ENCODE results near the gene SUMO2. TPM values are rescaled to one million over a fixed set of nuclear protein-coding genes. Genes with fewer than 3 reads are reported as not detected.

SUMO2 gene
- total RNA-seq, 4 donors from 2014 or later, result 38.1 to 62.9 (median 59.8) TPM

DNA sequence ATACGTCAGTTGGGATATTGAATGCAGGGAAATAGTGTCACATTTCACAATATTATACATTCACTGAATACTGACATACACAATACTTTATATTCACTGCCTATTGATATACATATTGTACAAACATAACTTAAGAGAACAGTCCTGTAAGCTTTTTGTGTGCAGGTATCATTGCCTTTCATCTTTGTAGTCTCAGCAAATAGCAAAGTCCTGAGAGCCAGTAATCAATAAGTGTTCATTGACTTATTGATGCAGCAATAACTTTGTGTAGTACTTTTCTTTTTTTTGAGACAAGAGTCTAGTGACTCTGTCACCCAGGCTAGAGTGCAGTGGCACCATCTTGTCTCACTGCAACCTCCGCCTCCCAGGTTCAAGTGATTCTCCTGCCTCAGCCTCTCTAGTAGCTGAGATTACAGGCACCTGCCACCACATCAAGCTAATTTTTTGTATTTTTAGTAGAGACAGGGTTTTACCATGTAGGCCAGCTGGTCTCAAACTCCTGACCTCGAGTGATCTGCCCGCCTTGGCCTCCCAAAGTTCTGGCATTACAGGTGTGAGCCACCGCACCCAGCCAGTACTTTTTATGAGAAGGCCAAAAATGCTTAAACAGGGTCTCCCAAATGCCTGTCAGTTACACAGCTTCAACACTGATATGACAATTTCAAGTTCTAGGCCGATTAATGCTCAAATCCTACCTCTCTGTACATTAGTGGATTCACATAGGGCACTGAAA lies 17.3 kb upstream of the SUMO2 start:
- no peaks in the 10 kb centered on the region for H3K27me3 ChIP-seq
- TF ChIP-seq EP300 (IDR thresholded peaks at IDR 0.05) (no peak), POLR2A (IDR thresholded peaks at IDR 0.05) (no peak)
- TF ChIP-seq, protein P1, sequence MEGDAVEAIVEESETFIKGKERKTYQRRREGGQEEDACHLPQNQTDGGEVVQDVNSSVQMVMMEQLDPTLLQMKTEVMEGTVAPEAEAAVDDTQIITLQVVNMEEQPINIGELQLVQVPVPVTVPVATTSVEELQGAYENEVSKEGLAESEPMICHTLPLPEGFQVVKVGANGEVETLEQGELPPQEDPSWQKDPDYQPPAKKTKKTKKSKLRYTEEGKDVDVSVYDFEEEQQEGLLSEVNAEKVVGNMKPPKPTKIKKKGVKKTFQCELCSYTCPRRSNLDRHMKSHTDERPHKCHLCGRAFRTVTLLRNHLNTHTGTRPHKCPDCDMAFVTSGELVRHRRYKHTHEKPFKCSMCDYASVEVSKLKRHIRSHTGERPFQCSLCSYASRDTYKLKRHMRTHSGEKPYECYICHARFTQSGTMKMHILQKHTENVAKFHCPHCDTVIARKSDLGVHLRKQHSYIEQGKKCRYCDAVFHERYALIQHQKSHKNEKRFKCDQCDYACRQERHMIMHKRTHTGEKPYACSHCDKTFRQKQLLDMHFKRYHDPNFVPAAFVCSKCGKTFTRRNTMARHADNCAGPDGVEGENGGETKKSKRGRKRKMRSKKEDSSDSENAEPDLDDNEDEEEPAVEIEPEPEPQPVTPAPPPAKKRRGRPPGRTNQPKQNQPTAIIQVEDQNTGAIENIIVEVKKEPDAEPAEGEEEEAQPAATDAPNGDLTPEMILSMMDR (IDR thresholded peaks at IDR 0.05), result no peak
- no peak for DNase-seq (ENCODE audit: low spot score in 2 of 2)
- 86 to 95% methylated on average over 6 of the region's 6 CpGs for WGBS, 2 donors
- H3K27ac ChIP-seq, result no peak overlapping the region
- peaks cover 0 to 14% (median 7%) of the 10 kb centered on the region in 4 donors for H3K4me1 ChIP-seq
- no peaks in the 10 kb centered on the region for H3K36me3 ChIP-seq
- no peaks in the 10 kb centered on the region for H3K9me3 ChIP-seq
- no peak overlapping the region for H3K4me3 ChIP-seq

DNA sequence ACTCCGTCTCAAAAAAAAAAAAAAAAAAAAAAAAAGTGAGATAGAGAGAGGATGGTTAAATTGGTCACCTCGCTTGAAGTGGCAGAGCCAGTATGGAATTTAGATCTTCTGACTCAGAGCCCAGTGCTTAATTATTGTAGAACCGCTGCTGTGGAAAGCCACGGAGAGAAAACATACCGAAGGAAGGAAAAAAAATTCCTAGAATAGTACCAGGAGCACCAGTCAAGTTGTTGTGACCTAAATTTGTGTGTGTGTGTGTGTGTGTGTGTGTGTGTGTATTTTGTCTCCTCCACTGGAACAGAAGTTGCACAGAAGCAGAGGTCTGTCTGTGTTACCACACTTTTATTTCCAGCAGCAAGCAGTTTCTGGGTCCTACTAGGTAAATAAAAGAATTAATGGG lies 12.1 kb upstream of the SUMO2 start:
- DNase-seq (ENCODE audit: low spot score in 2 of 2), result no peak
- Histone ChIP-seq H3K9me3 (no peaks in the 10 kb centered on the region), H3K27me3 (no peaks in the 10 kb centered on the region), H3K4me3 (no peak overlapping the region), H3K4me1 (no peaks in the 10 kb centered on the region), H3K27ac (no peak overlapping the region), H3K36me3 (no peaks in the 10 kb centered on the region)
- TF ChIP-seq, protein P1 (IDR thresholded peaks at IDR 0.05), result no peak
- TF ChIP-seq POLR2A (IDR thresholded peaks at IDR 0.05), result no peak
- TF ChIP-seq EP300 (IDR thresholded peaks at IDR 0.05), result no peak
- 80% methylated on average over 4 of the region's 5 CpGs for WGBS, 2 donors

DNA sequence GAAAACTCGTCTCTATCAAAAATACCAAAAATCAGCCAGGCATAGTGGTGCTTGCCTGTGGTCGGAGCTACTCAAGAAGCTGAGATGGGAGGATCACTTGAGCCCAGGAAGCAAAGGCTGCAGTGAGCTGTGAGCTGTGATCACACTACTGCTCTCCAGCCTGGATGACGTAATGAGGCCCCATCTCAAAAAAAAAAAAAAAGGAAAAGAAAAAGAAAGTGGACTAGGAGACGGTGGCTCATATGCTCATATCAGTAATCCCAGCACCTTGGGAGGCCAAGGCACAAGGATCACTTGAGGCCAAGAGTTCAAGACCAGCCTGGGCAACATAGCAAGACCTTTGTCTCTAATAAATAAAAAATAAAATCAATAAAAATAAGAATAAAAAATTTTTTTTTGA lies 8.8 kb upstream of the SUMO2 start:
- H3K27me3 ChIP-seq, result no peaks in the 10 kb centered on the region

DNA sequence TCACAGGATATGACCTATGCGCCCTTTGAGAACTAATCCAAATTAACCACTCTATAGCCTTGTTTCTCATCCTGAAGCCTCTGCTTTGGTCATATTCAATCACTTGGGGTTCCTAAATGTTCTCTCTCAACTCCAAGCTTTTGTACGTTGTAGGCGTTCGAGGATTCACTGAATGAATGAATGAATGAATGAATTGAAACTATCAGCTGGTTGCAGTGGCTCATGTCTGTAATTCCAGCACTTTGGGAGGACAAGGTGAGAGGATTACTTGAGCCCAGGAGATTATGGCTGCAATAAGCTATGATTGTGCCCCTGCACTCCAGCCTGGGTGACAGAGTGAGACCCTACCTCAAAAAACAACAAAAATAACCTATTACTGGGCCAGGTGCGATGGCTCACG lies 5.9 kb upstream of the SUMO2 start:
- H3K27me3 ChIP-seq, result no peaks in the 10 kb centered on the region
- 89 to 93% methylated on average over 6 of the region's 6 CpGs for WGBS, 2 donors
- H3K4me1 ChIP-seq, result peaks cover 0 to 2% (median 0%) of the 10 kb centered on the region in 4 donors
- no peak overlapping the region for H3K27ac ChIP-seq
- no peak for DNase-seq (ENCODE audit: low spot score in 2 of 2)
- no peak overlapping the region for H3K4me3 ChIP-seq
- H3K9me3 ChIP-seq, result no peaks in the 10 kb centered on the region
- TF ChIP-seq, protein P1 (IDR thresholded peaks at IDR 0.05), result no peak
- no peak for TF ChIP-seq EP300 (IDR thresholded peaks at IDR 0.05)
- no peaks in the 10 kb centered on the region for H3K36me3 ChIP-seq

More for the DNA sequence above, 8.8 kb upstream of the SUMO2 start:
- DNase-seq (ENCODE audit: low spot score in 2 of 2), result no peak
- Histone ChIP-seq H3K27ac (no peak overlapping the region), H3K4me3 (no peak overlapping the region), H3K36me3 (no peaks in the 10 kb centered on the region), H3K4me1 (no peaks in the 10 kb centered on the region), H3K9me3 (no peaks in the 10 kb centered on the region)
- 61 to 67% methylated on average over 4 of the region's 4 CpGs for WGBS, 2 donors
- TF ChIP-seq, protein P1 (IDR thresholded peaks at IDR 0.05), result no peak
- TF ChIP-seq EP300 (IDR thresholded peaks at IDR 0.05) (no peak), POLR2A (IDR thresholded peaks at IDR 0.05) (no peak)

DNA sequence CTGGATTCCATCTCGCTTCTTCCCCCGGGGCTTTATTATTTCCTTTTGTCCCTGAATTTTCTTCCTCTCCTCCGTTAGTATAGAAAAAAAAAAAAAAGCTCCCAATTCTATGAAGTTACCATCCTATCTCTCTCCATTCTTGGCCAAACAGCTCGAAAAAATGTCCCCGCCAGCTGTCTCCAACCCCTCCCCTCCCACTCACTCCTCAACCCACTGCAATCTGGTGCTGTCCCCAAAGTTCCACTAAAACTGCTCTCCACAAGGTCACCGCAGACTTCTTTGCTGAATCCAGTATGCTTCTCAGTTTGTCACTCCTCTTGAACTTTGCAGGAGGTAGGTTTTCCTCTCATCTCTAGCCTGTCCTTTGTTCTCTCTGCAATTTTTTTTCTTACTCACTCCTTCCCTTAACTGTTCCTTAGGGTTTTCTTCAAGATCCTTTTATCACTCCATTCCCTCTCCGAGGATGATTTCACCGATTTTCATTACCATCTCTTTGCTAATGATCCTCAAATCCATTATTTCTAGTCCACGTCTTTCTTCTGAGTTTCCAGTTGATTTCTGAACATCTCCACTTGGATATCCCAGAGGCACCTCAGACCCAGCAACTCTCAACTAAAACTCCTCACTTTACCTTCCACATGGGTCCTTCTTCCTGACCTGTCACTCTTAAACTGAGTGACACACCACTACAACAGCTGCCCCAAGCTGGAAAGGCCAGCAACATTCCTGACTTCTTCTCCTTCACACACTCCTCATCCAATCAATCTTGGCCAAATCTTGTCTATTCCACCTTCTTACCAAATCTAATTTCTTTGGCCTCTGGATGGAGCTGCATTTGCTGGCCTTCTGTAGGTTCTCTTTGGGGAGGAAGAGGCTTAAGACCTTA lies 1.5 kb upstream of the SUMO2 start:
- peak overlapping the region in 2 of 4 donors; percentile 99 for H3K27ac ChIP-seq
- no peaks in the 10 kb centered on the region for H3K27me3 ChIP-seq
- 94 to 96% methylated on average over 9 of the region's 9 CpGs for WGBS, 2 donors
- no peak for DNase-seq (ENCODE audit: low spot score in 2 of 2)
- H3K36me3 ChIP-seq, result peaks cover 0 to 5% (median under 1%) of the 10 kb centered on the region in 3 donors
- no peak overlapping the region for H3K4me3 ChIP-seq
- H3K4me1 ChIP-seq, result peaks cover 0 to 28% (median 17%) of the 10 kb centered on the region in 4 donors
- TF ChIP-seq, protein P1 (IDR thresholded peaks at IDR 0.05), result no peak
- no peak for TF ChIP-seq EP300 (IDR thresholded peaks at IDR 0.05)
- no peak for TF ChIP-seq POLR2A (IDR thresholded peaks at IDR 0.05)
- H3K9me3 ChIP-seq, result no peaks in the 10 kb centered on the region
